A549 (cell line): Measurements from ENCODE around the gene BORCS6.
A peak's percentile ranks its signal among the peaks of the same experiment; 100 is the strongest.

ENCODE experiments used
- CEBPB ChIP-seq, 2 experiments: fragments of >200 bp in 1 of 2; sonication (Bioruptor Twin) in 1 of 2; formaldehyde crosslinking in 1 of 2; IDR thresholded peaks; 2 replicates each; pipeline ENCODE4 v1.6.1; 2012 to 2016
- CTCF ChIP-seq: fragments of >200 bp; sonication (Bioruptor Twin); formaldehyde crosslinking; IDR thresholded peaks from 3 replicates; pipeline ENCODE4 v1.5.1; 2016
- ELK1 ChIP-seq: fragments of 150-350 bp; IDR thresholded peaks from 2 replicates; pipeline ENCODE4 v1.6.1; 2014; ENCODE audit warnings: low read depth, mild to moderate bottlenecking, low read length
- EP300 ChIP-seq, 2 experiments: fragments of >200 bp; sonication (Bioruptor Twin); formaldehyde crosslinking; IDR thresholded peaks; 2 replicates in 1 of 2; 3 replicates in 1 of 2; pipeline ENCODE4 v1.6.1; 2016 to 2017
- MYC ChIP-seq: IDR thresholded peaks from 2 replicates; pipeline ENCODE4 v1.6.1; 2012; ENCODE audit warnings: mild to moderate bottlenecking, inconsistent platforms, low read length, improper control_type of control experiment, borderline replicate concordance
- REST ChIP-seq: fragments of 200-600 bp; sonication (generic); IDR thresholded peaks from 2 replicates; pipeline ENCODE4 v1.6.1; 2016; ENCODE audit warnings: antibody characterized with exemption, mild to moderate bottlenecking, moderate library complexity

- TF ChIP-seq MYC (no peak), CTCF (peak; percentile 92), EP300 (IDR thresholded peaks at IDR 0.05) (no peak), REST (no peak), CEBPB (IDR thresholded peaks at IDR 0.05) (no peak), ELK1 (no peak)
These were observed 31.5 kb downstream of the BORCS6 start for GRCh38 chr17:8158267-8159031.
